Neural progenitor cell (in vitro differentiated cells): ENCODE results near the gene LIPT2.

Source experiments
- CTCF ChIP-seq: fragments of 200-600 bp; sonication (generic); IDR thresholded peaks from 2 replicates; pipeline ENCODE4 v1.5.1; 2017; ENCODE audit warnings: antibody characterized with exemption, mild to moderate bottlenecking
- EZH2 ChIP-seq: fragments of 200-600 bp; sonication (generic); IDR thresholded peaks from 2 replicates; pipeline ENCODE4 v1.6.1; 2017; ENCODE audit warnings: antibody characterized with exemption, mild to moderate bottlenecking, moderate library complexity

DNA sequence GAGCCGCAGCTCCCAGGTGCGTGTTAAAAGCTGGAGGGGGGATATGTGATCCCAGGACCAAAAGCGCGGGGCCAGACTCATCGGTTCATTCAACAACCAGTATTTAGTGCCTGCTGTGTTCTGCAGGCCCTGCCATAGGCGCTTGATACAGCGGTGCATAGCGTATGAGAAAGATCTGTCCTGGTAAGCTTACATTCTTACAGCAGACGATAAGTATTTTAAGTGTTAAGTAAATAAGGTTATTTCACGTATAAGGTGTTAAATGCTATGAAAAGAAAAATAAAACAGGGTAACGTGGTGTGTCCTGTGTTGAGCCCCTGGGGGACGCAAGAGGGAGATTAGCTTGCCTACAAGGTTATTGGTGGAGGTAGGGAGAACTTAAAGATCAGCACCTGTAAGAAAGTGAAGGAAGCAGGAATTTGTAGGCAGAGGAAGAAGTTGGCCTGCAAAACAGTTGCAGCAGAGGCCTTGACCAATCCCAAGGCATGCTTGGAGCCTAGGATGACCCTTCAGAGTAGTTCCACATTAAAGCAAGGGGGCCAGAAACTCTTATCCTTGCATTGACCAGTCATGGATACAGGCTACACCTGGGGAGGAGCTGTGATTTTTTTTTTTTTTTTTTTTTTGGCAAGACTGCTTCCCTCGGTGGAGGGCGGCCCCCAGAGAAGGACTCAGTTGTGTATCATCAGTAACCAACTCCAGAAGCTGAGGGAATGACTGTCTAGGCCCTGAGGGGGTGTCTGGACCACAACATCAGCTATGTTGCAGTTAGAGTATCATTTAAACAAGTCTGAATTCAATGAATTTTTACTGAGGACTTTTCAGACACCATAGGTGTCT is 487 bp upstream of the LIPT2 start:
- no peak for TF ChIP-seq EZH2
- TF ChIP-seq CTCF, result no peak
